Hepatocyte (in vitro differentiated cells): ENCODE measurements around the gene RBM28. TPM values are rescaled to one million over a fixed set of nuclear protein-coding genes. Genes with fewer than 3 reads are reported as not detected.
"Not testable (repeated sequence)": the region's sequence is repeated elsewhere in the genome, so short reads cannot be mapped to it uniquely, and the experiment has no call there.

ENCODE experiments used
- DNase-seq: peaks from one replicate; pipeline ENCODE4 v3.0.0-alpha.2; 2016; ENCODE audit warnings: low spot score
- H2AFZ ChIP-seq: fragments of 200-600 bp; sonication (generic); 2 replicates; pipeline ENCODE4 v1.6.0; 2016; ENCODE audit warnings: antibody characterized with exemption, mild to moderate bottlenecking
- H3K27ac ChIP-seq: fragments of 200-600 bp; sonication (generic); 2 replicates; pipeline ENCODE4 v1.5.1; 2016; ENCODE audit warnings: mild to moderate bottlenecking
- H3K27me3 ChIP-seq: fragments of 200-600 bp; sonication (generic); 2 replicates; pipeline ENCODE4 v1.6.1; 2016
- H3K36me3 ChIP-seq: fragments of 200-600 bp; sonication (generic); replicated peaks from 2 replicates; pipeline ENCODE4 v1.5.1; 2016; ENCODE audit warnings: low read depth; ENCODE audit not compliant: insufficient read depth
- H3K4me1 ChIP-seq: fragments of 200-600 bp; sonication (generic); 2 replicates; pipeline ENCODE4 v1.5.1; 2016; ENCODE audit warnings: mild to moderate bottlenecking, moderate library complexity; ENCODE audit not compliant: insufficient read depth
- H3K4me2 ChIP-seq: fragments of 200-600 bp; sonication (generic); 2 replicates; pipeline ENCODE4 v1.6.0; 2016
- H3K4me3 ChIP-seq: fragments of 200-600 bp; sonication (generic); 2 replicates; pipeline ENCODE4 v1.5.1; 2016; ENCODE audit warnings: mild to moderate bottlenecking
- H3K79me2 ChIP-seq: fragments of 200-600 bp; sonication (generic); 2 replicates; pipeline ENCODE4 v1.6.0; 2017; ENCODE audit warnings: mild to moderate bottlenecking
- H3K9me2 ChIP-seq: fragments of 200-600 bp; sonication (generic); replicated peaks from 2 replicates; pipeline ENCODE4 v1.6.0; 2017; ENCODE audit warnings: mild to moderate bottlenecking; ENCODE audit not compliant: insufficient read depth
- H3K9me3 ChIP-seq: fragments of 200-600 bp; sonication (generic); 2 replicates; pipeline ENCODE4 v1.5.1; 2016; ENCODE audit warnings: low read depth, mild to moderate bottlenecking
- H4K20me1 ChIP-seq: fragments of 200-600 bp; sonication (generic); 2 replicates; pipeline ENCODE4 v1.6.0; 2016; ENCODE audit warnings: mild to moderate bottlenecking; ENCODE audit not compliant: insufficient read depth, poor library complexity, severe bottlenecking
- EZH2 ChIP-seq: fragments of 200-600 bp; sonication (generic); IDR thresholded peaks from 2 replicates; pipeline ENCODE4 v1.6.1; 2016; ENCODE audit warnings: antibody characterized with exemption, mild to moderate bottlenecking, borderline replicate concordance
- EZH2phosphoT487 ChIP-seq: fragments of 200-600 bp; sonication (generic); IDR thresholded peaks from one replicate; pipeline ENCODE4 v1.6.1; 2018; ENCODE audit warnings: antibody characterized with exemption, mild to moderate bottlenecking, low read depth, moderate library complexity; ENCODE audit not compliant: unreplicated experiment, severe bottlenecking
- WGBS: methylation state at CpG from one replicate; pipeline ENCODE4 v1.1.6; 2016; ENCODE audit warnings: low lambda C conversion rate; ENCODE audit errors: missing lambda C conversion rate; 5-methylcytosine and 5-hydroxymethylcytosine counted together
- polyA plus RNA-seq: library from polyadenylated mRNA; unstranded; fragments of >200 nt; fragmentation: Nextera tagmentation; extraction: Ambion mirVana; gene quantifications from 2 replicates; pipeline ENCODE4 v1.2.1, GENCODE V29; 2016
- total RNA-seq: library from RNA; depleted of rRNA; stranded (reverse); fragments of >200 nt; gene quantifications from 2 replicates; pipeline ENCODE4 v1.2.3, GENCODE V29; 2014
- TF ChIP-seq, protein P1 (sequence below): fragments of 200-600 bp; sonication (generic); IDR thresholded peaks from 2 replicates; pipeline ENCODE4 v1.5.1; 2016; ENCODE audit warnings: antibody characterized with exemption, mild to moderate bottlenecking; ENCODE audit not compliant: poor library complexity

RBM28 gene
- total and polyA plus RNA-seq, 2 experiments from 2014 or later = 19.3 to 26.4 TPM

DNA sequence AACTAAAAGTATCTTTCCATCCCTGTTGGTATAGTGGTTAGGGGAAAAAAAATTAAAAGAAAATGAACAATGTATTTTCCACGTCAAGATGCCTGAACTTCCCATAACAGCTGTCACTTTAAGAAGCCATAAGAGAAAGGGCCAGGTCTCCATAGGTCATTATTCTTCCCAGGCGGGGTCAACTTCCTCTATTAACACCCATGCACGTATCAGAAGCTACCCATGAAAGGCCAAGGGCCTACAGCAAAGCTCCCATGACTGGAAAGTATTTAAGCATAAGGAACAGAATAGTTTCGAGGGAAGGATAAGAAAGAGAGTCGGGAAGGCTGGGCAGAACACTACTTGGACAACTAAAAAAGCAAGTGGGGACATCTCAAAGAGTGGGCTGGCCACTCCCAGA is 40.1 kb downstream of the RBM28 start:
- DNase-seq = no peak
- Histone ChIP-seq H3K9me2 (no peaks in the 10 kb centered on the region), H3K27me3 (no peaks in the 10 kb centered on the region), H3K79me2 (no peaks in the 10 kb centered on the region), H3K9me3 (no peaks in the 10 kb centered on the region), H3K4me3 (no peak overlapping the region), H3K4me2 (no peak overlapping the region), H2AFZ (no peak overlapping the region), H3K36me3 (no peaks in the 10 kb centered on the region), H4K20me1 (no peaks in the 10 kb centered on the region), H3K27ac (no peak overlapping the region), H3K4me1 (peaks cover 5% of the 10 kb centered on the region)
- TF ChIP-seq EZH2phosphoT487 = no peak
- TF ChIP-seq EZH2 = no peak
- TF ChIP-seq, protein P1, sequence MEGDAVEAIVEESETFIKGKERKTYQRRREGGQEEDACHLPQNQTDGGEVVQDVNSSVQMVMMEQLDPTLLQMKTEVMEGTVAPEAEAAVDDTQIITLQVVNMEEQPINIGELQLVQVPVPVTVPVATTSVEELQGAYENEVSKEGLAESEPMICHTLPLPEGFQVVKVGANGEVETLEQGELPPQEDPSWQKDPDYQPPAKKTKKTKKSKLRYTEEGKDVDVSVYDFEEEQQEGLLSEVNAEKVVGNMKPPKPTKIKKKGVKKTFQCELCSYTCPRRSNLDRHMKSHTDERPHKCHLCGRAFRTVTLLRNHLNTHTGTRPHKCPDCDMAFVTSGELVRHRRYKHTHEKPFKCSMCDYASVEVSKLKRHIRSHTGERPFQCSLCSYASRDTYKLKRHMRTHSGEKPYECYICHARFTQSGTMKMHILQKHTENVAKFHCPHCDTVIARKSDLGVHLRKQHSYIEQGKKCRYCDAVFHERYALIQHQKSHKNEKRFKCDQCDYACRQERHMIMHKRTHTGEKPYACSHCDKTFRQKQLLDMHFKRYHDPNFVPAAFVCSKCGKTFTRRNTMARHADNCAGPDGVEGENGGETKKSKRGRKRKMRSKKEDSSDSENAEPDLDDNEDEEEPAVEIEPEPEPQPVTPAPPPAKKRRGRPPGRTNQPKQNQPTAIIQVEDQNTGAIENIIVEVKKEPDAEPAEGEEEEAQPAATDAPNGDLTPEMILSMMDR = no peak
- 95% methylated on average over 5 of the region's 5 CpGs for WGBS

DNA sequence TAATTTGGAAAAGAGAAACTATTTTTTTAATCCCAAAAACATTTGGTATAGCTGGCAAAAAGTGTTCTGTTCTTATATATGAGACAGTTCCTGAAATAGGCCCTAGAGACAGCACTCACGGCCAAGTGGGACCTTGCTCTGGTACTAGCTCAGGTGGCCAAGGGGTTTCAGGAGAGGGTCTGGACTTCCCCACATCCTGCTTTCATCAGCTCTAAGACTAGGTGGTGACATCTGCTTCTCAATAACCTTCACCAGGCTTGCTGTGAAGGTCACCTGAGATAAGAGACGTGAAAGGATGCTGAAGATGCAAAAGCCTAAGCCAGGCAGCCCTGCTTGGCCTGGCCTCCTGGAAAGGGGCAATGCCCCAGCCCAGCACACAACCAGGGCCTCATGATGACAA is 40.6 kb downstream of the RBM28 start:
- Histone ChIP-seq H2AFZ (no peak overlapping the region), H3K4me2 (no peak overlapping the region), H3K4me3 (no peak overlapping the region), H3K27ac (no peak overlapping the region), H3K79me2 (no peaks in the 10 kb centered on the region), H3K36me3 (no peaks in the 10 kb centered on the region), H3K4me1 (peaks cover 9% of the 10 kb centered on the region), H4K20me1 (no peaks in the 10 kb centered on the region), H3K9me3 (no peaks in the 10 kb centered on the region), H3K27me3 (no peaks in the 10 kb centered on the region), H3K9me2 (no peaks in the 10 kb centered on the region)
- 96% methylated on average over 2 of the region's 2 CpGs for WGBS
- DNase-seq = no peak
- TF ChIP-seq EZH2 (no peak), EZH2phosphoT487 (no peak)
- TF ChIP-seq, protein P1 = no peak

DNA sequence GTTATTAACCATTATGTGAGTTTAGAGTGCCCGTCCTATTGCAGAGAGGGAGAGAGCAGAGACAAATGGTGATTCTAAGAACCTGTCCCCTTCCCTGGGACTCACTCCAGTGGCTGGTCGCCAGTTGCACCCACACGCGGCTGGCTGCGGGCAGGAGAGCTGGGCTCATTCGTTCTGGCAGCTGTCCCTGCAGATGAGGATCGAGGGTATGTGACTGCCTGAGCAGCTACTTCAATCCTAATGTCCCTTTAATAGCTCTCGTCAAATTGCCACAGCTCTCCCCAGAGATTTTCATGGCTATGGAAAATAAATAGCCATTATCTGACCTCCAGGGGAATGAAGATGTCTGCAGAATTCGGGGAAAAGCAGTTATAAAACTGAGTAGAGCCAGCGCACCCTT is 41.6 kb downstream of the RBM28 start:
- Histone ChIP-seq H3K79me2 (no peaks in the 10 kb centered on the region), H3K4me1 (peaks cover 9% of the 10 kb centered on the region), H2AFZ (no peak overlapping the region), H3K9me2 (no peaks in the 10 kb centered on the region), H3K27ac (no peak overlapping the region), H3K4me3 (no peak overlapping the region), H4K20me1 (no peaks in the 10 kb centered on the region), H3K4me2 (no peak overlapping the region), H3K27me3 (no peaks in the 10 kb centered on the region), H3K36me3 (no peaks in the 10 kb centered on the region), H3K9me3 (no peaks in the 10 kb centered on the region)
- TF ChIP-seq EZH2phosphoT487 = no peak
- TF ChIP-seq, protein P1 = no peak
- TF ChIP-seq EZH2 = no peak
- whole genome bisulfite sequencing = 84% methylated on average over 10 of the region's 10 CpGs
- no peak for DNase-seq

DNA sequence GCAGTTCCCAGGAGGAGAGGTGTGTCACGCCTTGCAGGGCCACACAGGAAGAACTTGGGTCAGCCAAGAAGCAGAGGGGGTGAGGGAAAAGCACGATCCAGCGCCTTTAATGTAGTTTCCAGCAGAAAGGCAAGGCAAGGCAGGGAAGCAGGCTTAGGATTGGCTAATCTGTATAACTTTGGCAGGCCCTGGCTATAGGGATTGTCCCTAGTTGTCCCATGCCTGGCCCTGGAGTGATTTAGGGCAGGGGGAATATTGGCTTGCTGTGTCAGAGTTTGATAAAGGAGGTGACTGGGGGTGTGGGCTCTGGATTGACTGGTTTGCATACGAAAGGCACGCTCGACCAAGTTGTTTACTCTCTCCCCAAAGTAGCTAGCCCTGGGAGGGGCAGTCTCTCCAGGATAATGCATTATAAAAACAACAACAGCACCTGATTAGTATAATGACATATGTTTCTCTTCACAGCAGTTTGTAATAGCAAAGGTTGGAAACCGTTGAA is 44.5 kb downstream of the RBM28 start:
- H3K9me2 ChIP-seq = no peaks in the 10 kb centered on the region
- no peak overlapping the region for H3K4me2 ChIP-seq
- H3K4me1 ChIP-seq = peaks cover 9% of the 10 kb centered on the region
- TF ChIP-seq EZH2phosphoT487 (no peak), EZH2 (no peak)
- TF ChIP-seq, protein P1 = no peak
- no peak overlapping the region for H2AFZ ChIP-seq
- peak overlapping the region; percentile 64 for H3K27ac ChIP-seq
- H3K36me3 ChIP-seq = no peaks in the 10 kb centered on the region
- no peaks in the 10 kb centered on the region for H3K27me3 ChIP-seq
- no peaks in the 10 kb centered on the region for H4K20me1 ChIP-seq
- WGBS = 41% methylated on average over 7 of the region's 7 CpGs
- no peaks in the 10 kb centered on the region for H3K9me3 ChIP-seq
- H3K79me2 ChIP-seq = no peaks in the 10 kb centered on the region
- no peak for DNase-seq
- H3K4me3 ChIP-seq = no peak overlapping the region

DNA sequence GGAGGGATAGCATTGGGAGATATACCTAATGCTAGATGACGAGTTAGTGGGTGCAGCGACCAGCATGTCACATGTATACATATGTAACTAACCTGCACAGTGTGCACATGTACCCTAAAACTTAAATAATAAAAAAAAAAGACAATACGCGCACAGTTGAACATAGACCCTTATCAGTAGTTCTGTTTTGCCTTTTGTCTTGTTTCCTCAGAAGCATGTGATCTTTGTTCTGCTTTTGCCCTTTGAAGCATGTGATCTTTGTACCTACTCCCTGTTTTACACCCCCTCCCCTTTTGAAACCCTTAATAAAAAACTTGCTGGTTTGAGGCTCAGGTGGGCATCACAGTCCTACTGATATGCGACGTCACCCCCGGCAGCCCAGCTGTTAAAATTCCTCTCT is 45.7 kb downstream of the RBM28 start:
- H3K27ac ChIP-seq = peak overlapping the region; percentile 64
- H3K9me2 ChIP-seq, H3K4me1 ChIP-seq, H3K4me2 ChIP-seq, H3K4me3 ChIP-seq, H4K20me1 ChIP-seq, H3K36me3 ChIP-seq, H3K9me3 ChIP-seq, DNase-seq, H3K27me3 ChIP-seq, H3K79me2 ChIP-seq, H2AFZ ChIP-seq: not testable (repeated sequence)
- WGBS = 80% methylated on average over 6 of the region's 7 CpGs
